IPS-18a (cell line): ENCODE measurements around the gene TXNDC5.

Experiments used
- H3K27ac ChIP-seq: one replicate; pipeline ENCODE4 v1.5.1; 2013; ENCODE audit warnings: low read length
- H3K27me3 ChIP-seq: one replicate; pipeline ENCODE4 v1.6.1; 2013; ENCODE audit warnings: mild to moderate bottlenecking, low read length; ENCODE audit not compliant: control insufficient read depth, insufficient read depth
- H3K36me3 ChIP-seq: one replicate; pipeline ENCODE4 v1.6.1; 2013; ENCODE audit warnings: low read depth, low read length; ENCODE audit not compliant: control insufficient read depth
- H3K4me1 ChIP-seq: one replicate; pipeline ENCODE4 v1.6.1; 2013; ENCODE audit warnings: low read depth, low read length; ENCODE audit not compliant: control insufficient read depth
- H3K4me3 ChIP-seq: one replicate; pipeline ENCODE4 v1.5.1; 2013; ENCODE audit warnings: low read length
- H3K9ac ChIP-seq: one replicate; pipeline ENCODE4 v1.6.1; 2013; ENCODE audit warnings: mild to moderate bottlenecking, low read length, moderate library complexity
- H3K9me3 ChIP-seq: one replicate; pipeline ENCODE4 v1.6.1; 2013; ENCODE audit warnings: low read depth, low read length; ENCODE audit not compliant: control insufficient read depth

The TXNDC5 gene

GRCh38 chr6:7932625-7933024 lies 22.0 kb upstream of the TXNDC5 start:
- Histone ChIP-seq H3K36me3 (no peaks in the 10 kb centered on the region), H3K27ac (no peak overlapping the region), H3K27me3 (no peaks in the 10 kb centered on the region), H3K9me3 (no peaks in the 10 kb centered on the region), H3K4me1 (no peaks in the 10 kb centered on the region), H3K4me3 (no peak overlapping the region), H3K9ac (no peak overlapping the region)

- no peak overlapping the region for H3K9ac ChIP-seq
- H3K9me3 ChIP-seq, result peaks cover 7% of the 10 kb centered on the region
- no peaks in the 10 kb centered on the region for H3K4me1 ChIP-seq
- H3K4me3 ChIP-seq, result no peak overlapping the region
- H3K36me3 ChIP-seq, result no peaks in the 10 kb centered on the region
- H3K27ac ChIP-seq, result no peak overlapping the region
- H3K27me3 ChIP-seq, result no peaks in the 10 kb centered on the region
Measured at GRCh38 chr6:7924867-7925266, 14.3 kb upstream of the TXNDC5 start.

- no peak overlapping the region for H3K27ac ChIP-seq
- no peaks in the 10 kb centered on the region for H3K27me3 ChIP-seq
- H3K36me3 ChIP-seq, result no peaks in the 10 kb centered on the region
- H3K9me3 ChIP-seq, result peaks cover 7% of the 10 kb centered on the region
- H3K9ac ChIP-seq, result no peak overlapping the region
- H3K4me1 ChIP-seq, result no peaks in the 10 kb centered on the region
- no peak overlapping the region for H3K4me3 ChIP-seq
Measured at GRCh38 chr6:7922596-7922995, 12.0 kb upstream of the TXNDC5 start.

GRCh38 chr6:7921632-7922092 lies 11.1 kb upstream of the TXNDC5 start:
- no peaks in the 10 kb centered on the region for H3K27me3 ChIP-seq
- H3K9ac ChIP-seq, result no peak overlapping the region

GRCh38 chr6:7921046-7921445 lies 10.5 kb upstream of the TXNDC5 start:
- no peak overlapping the region for H3K9ac ChIP-seq
- H3K9me3 ChIP-seq, result peaks cover 7% of the 10 kb centered on the region
- no peaks in the 10 kb centered on the region for H3K4me1 ChIP-seq
- H3K27ac ChIP-seq, result no peak overlapping the region
- no peaks in the 10 kb centered on the region for H3K36me3 ChIP-seq
- no peaks in the 10 kb centered on the region for H3K27me3 ChIP-seq
- H3K4me3 ChIP-seq, result no peak overlapping the region

More at GRCh38 chr6:7921632-7922092, 11.1 kb upstream of the TXNDC5 start:
- peaks cover 7% of the 10 kb centered on the region for H3K9me3 ChIP-seq
- H3K4me3 ChIP-seq, result no peak overlapping the region
- H3K27ac ChIP-seq, result no peak overlapping the region
- no peaks in the 10 kb centered on the region for H3K36me3 ChIP-seq
- H3K4me1 ChIP-seq, result no peaks in the 10 kb centered on the region

GRCh38 chr6:7920425-7920824 lies 9.8 kb upstream of the TXNDC5 start:
- H3K4me3 ChIP-seq, result no peak overlapping the region
- no peaks in the 10 kb centered on the region for H3K36me3 ChIP-seq
- peaks cover 6% of the 10 kb centered on the region for H3K9me3 ChIP-seq
- H3K4me1 ChIP-seq, result no peaks in the 10 kb centered on the region
- no peaks in the 10 kb centered on the region for H3K27me3 ChIP-seq
- no peak overlapping the region for H3K27ac ChIP-seq
- H3K9ac ChIP-seq, result no peak overlapping the region

- Histone ChIP-seq H3K27me3 (no peaks in the 10 kb centered on the region), H3K4me3 (no peak overlapping the region), H3K36me3 (no peaks in the 10 kb centered on the region), H3K4me1 (no peaks in the 10 kb centered on the region), H3K9ac (no peak overlapping the region), H3K9me3 (peaks cover 2% of the 10 kb centered on the region), H3K27ac (no peak overlapping the region)
Measured at GRCh38 chr6:7919871-7920270, 9.3 kb upstream of the TXNDC5 start.

GRCh38 chr6:7918403-7918802 lies 7.8 kb upstream of the TXNDC5 start:
- H3K27me3 ChIP-seq, result no peaks in the 10 kb centered on the region
- no peak overlapping the region for H3K9ac ChIP-seq
- H3K4me3 ChIP-seq, result no peak overlapping the region
- H3K9me3 ChIP-seq, result no peaks in the 10 kb centered on the region
- H3K36me3 ChIP-seq, result no peaks in the 10 kb centered on the region
- no peaks in the 10 kb centered on the region for H3K4me1 ChIP-seq
- H3K27ac ChIP-seq, result no peak overlapping the region

- H3K4me1 ChIP-seq, result no peaks in the 10 kb centered on the region
- no peaks in the 10 kb centered on the region for H3K9me3 ChIP-seq
- H3K27me3 ChIP-seq, result no peaks in the 10 kb centered on the region
- no peak overlapping the region for H3K4me3 ChIP-seq
- H3K36me3 ChIP-seq, result no peaks in the 10 kb centered on the region
- no peak overlapping the region for H3K27ac ChIP-seq
- H3K9ac ChIP-seq, result no peak overlapping the region
Measured at GRCh38 chr6:7917729-7918128, 7.1 kb upstream of the TXNDC5 start.

- H3K9ac ChIP-seq, result no peak overlapping the region
- H3K27ac ChIP-seq, result no peak overlapping the region
Measured at GRCh38 chr6:7916959-7917358, 6.4 kb upstream of the TXNDC5 start.

GRCh38 chr6:7914991-7915789 lies 4.6 kb upstream of the TXNDC5 start:
- Histone ChIP-seq H3K4me3 (no peak overlapping the region), H3K9me3 (no peaks in the 10 kb centered on the region), H3K9ac (no peak overlapping the region), H3K27ac (no peak overlapping the region), H3K4me1 (no peaks in the 10 kb centered on the region), H3K27me3 (peaks cover 16% of the 10 kb centered on the region), H3K36me3 (no peaks in the 10 kb centered on the region)

More at GRCh38 chr6:7916959-7917358, 6.4 kb upstream of the TXNDC5 start:
- no peak overlapping the region for H3K4me3 ChIP-seq
- H3K36me3 ChIP-seq, result no peaks in the 10 kb centered on the region
- H3K27me3 ChIP-seq, result peaks cover 6% of the 10 kb centered on the region
- no peaks in the 10 kb centered on the region for H3K9me3 ChIP-seq
- no peaks in the 10 kb centered on the region for H3K4me1 ChIP-seq

GRCh38 chr6:7914311-7914710 lies 3.7 kb upstream of the TXNDC5 start:
- H3K4me1 ChIP-seq, result no peaks in the 10 kb centered on the region
- no peak overlapping the region for H3K4me3 ChIP-seq
- no peak overlapping the region for H3K27ac ChIP-seq

More at GRCh38 chr6:7914311-7914710, 3.7 kb upstream of the TXNDC5 start:
- Histone ChIP-seq H3K36me3 (no peaks in the 10 kb centered on the region), H3K27me3 (peaks cover 16% of the 10 kb centered on the region), H3K9ac (no peak overlapping the region), H3K9me3 (no peaks in the 10 kb centered on the region)
